Ishikawa (cell line): ENCODE data around the gene VPS35L.
A peak's percentile ranks its signal among the peaks of the same experiment; 100 is the strongest.

Source experiments
- CEBPB ChIP-seq: IDR thresholded peaks from 2 replicates; pipeline ENCODE4 v1.6.1; 2012
- CREB1 ChIP-seq: IDR thresholded peaks from 2 replicates; pipeline ENCODE4 v1.6.1; 2012; ENCODE audit warnings: low read depth
- EGR1 ChIP-seq: IDR thresholded peaks from 2 replicates; pipeline ENCODE4 v1.6.1; 2012
- EP300 ChIP-seq: IDR thresholded peaks from 2 replicates; pipeline ENCODE4 v1.6.1; 2012; ENCODE audit warnings: borderline replicate concordance
- FOXM1 ChIP-seq: IDR thresholded peaks from 2 replicates; pipeline ENCODE4 v1.6.1; 2012; ENCODE audit warnings: low read depth, borderline replicate concordance
- NFIC ChIP-seq: IDR thresholded peaks from 2 replicates; pipeline ENCODE4 v1.6.1; 2012
- RAD21 ChIP-seq: IDR thresholded peaks from 2 replicates; pipeline ENCODE4 v1.6.1; 2012; ENCODE audit warnings: low read depth
- REST ChIP-seq: IDR thresholded peaks from 2 replicates; pipeline ENCODE4 v1.6.1; 2012; ENCODE audit warnings: low read depth, mild to moderate bottlenecking
- TAF1 ChIP-seq: IDR thresholded peaks from 2 replicates; pipeline ENCODE4 v1.6.1; 2012; ENCODE audit warnings: low read depth, mild to moderate bottlenecking
- TCF12 ChIP-seq: IDR thresholded peaks from 2 replicates; pipeline ENCODE4 v1.6.1; 2012; ENCODE audit warnings: low read depth
- TEAD4 ChIP-seq: IDR thresholded peaks from 2 replicates; pipeline ENCODE4 v1.6.1; 2012
- YY1 ChIP-seq: IDR thresholded peaks from 2 replicates; pipeline ENCODE4 v1.6.1; 2012; ENCODE audit warnings: low read depth
- ZBTB7A ChIP-seq: IDR thresholded peaks from 2 replicates; pipeline ENCODE4 v1.6.1; 2012; ENCODE audit warnings: low read depth
- TF ChIP-seq, protein P1 (sequence below): IDR thresholded peaks from 2 replicates; pipeline ENCODE4 v1.6.1; 2012
- TF ChIP-seq, protein P2 (sequence below): IDR thresholded peaks from 2 replicates; pipeline ENCODE4 v1.6.1; 2012

VPS35L gene

GRCh38 chr16:19528666-19529065, 26.8 kb upstream of the VPS35L start:
- TF ChIP-seq EGR1 (no peak), CEBPB (no peak), TCF12 (no peak), RAD21 (no peak), FOXM1 (no peak), ZBTB7A (no peak), TAF1 (no peak), EP300 (no peak), TEAD4 (no peak), CREB1 (no peak), NFIC (no peak), REST (no peak), YY1 (no peak)
- TF ChIP-seq, protein P1, sequence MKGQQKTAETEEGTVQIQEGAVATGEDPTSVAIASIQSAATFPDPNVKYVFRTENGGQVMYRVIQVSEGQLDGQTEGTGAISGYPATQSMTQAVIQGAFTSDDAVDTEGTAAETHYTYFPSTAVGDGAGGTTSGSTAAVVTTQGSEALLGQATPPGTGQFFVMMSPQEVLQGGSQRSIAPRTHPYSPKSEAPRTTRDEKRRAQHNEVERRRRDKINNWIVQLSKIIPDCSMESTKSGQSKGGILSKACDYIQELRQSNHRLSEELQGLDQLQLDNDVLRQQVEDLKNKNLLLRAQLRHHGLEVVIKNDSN, result no peak

- TF ChIP-seq TAF1 (no peak), FOXM1 (no peak), ZBTB7A (no peak), TCF12 (no peak), RAD21 (no peak), NFIC (no peak), YY1 (no peak), CREB1 (no peak), CEBPB (no peak), EP300 (no peak), TEAD4 (no peak), EGR1 (no peak), REST (no peak)
- TF ChIP-seq, protein P1, result no peak
- TF ChIP-seq, protein P2, sequence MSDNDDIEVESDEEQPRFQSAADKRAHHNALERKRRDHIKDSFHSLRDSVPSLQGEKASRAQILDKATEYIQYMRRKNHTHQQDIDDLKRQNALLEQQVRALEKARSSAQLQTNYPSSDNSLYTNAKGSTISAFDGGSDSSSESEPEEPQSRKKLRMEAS, result no peak
These were observed 22.9 kb upstream of the VPS35L start for GRCh38 chr16:19532601-19533000.

GRCh38 chr16:19540241-19540970, 15.1 kb upstream of the VPS35L start:
- TF ChIP-seq EP300, result no peak
- TF ChIP-seq REST, result no peak
- TF ChIP-seq, protein P1, result no peak
- TF ChIP-seq EGR1, result no peak
- TF ChIP-seq ZBTB7A, result no peak
- no peak for TF ChIP-seq CEBPB
- no peak for TF ChIP-seq RAD21
- no peak for TF ChIP-seq TCF12

GRCh38 chr16:19542138-19542821, 13.2 kb upstream of the VPS35L start:
- no peak for TF ChIP-seq TAF1
- TF ChIP-seq REST, result no peak
- TF ChIP-seq EGR1, result no peak
- TF ChIP-seq NFIC, result peak; percentile 57
- TF ChIP-seq FOXM1, result no peak
- no peak for TF ChIP-seq CEBPB
- no peak for TF ChIP-seq ZBTB7A
- TF ChIP-seq, protein P1, result no peak
